Occipital lobe (tissue), 2 donors: Measurements from ENCODE around the gene C15orf40. TPM values are rescaled to one million over a fixed set of nuclear protein-coding genes. Genes with fewer than 3 reads are reported as not detected.
"Not testable (repeated sequence)": the region's sequence is repeated elsewhere in the genome, so short reads cannot be mapped to it uniquely, and the experiment has no call there.

Source experiments
- DNase-seq: peaks from one replicate; lab custom pipeline; 2025; lab: John Stamatoyannopoulos, UW
- total RNA-seq: library from RNA; depleted of rRNA; stranded (reverse); fragments of >200 nt; gene quantifications from one replicate; pipeline ENCODE4 v1.2.3, GENCODE V29; 2014

C15orf40 gene
- total RNA-seq, 1 donor from 2014 or later = 18.6 TPM

DNA sequence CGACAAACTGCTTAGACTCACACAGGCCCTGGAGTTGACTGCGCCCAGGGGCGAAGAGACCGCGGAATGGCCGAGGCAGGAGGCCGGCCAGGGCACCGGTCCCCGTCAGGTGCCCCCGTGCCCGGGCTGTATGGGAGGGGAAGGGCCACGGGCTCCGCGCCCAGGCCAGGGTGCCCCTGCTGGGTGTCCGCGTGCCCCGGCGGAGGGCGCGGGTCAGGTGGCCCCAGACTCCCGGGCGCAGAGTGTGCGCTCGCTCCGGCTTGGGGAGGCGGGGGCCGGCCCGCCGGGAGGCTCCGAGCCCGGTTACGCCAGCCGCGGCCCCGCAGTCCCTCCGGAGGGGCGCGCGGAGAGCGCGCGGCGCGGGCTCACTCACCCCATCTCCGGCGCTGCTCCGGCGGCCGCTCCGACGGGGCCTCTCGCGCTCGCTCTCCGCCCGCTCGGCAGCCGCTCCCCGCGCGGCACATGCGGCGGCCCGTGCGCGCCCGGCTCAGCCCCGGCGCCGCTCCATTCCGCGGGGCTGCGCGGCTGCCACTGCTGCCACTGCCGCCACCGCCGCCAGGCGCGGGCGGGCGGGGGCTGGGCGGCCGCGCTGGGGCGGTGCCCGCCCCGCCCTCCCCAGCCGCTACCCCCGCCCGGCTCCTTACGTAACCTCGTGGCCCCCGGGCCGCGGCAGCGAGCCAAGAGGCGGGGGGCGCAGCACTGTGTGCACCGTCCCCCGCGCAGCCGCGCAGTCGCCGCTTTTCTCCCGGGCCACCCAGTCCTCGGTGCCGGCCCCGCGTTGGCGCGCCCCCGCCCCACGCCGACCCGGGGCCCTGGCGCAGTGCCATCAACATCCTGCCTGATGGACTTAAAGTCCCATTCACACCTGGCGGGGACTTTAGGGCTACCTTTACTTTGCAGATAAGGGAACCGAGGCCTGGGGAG lies 59.0 kb downstream of the C15orf40 start, which contains the start of gene HOMER2:
Gene HOMER2 (minus strand): TSS at position 563 of the 924 bp plus-strand sequence. CDS start 185 bp downstream, at position 378.
- no peak for DNase-seq

- DNase-seq = no peak
Observed at GRCh38 chr15:82951472-82952157, 59.8 kb downstream of the C15orf40 start.

DNA sequence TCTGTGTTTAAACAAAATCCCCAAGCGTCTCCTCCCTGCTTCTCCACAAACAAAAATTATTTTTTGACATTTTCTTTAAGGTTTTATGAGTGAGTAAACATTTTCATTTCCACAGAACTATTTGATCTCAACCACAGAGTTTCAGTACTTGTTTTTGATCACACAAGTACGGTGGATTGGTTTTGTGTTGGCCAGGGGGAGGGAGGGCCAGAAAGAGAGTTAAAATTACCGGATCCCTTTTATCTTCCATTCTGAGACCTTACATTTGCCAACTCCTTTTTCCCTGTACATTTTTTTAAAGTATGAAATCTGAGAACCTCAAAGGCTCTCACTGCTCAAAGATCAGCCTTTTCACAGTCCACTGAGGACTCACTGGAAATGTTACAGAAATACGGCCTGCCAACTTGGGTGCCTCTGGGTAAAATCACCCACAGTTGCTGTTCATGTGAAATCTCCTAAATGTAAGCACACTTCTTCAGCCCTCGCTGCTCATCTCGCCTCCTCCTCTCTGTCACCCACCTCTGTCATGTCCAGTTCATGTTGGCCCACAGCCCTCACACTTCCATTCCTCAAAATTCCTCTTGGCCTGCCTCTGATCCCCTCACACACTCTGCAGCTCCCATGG lies 60.6 kb downstream of the C15orf40 start:
- no peak for DNase-seq

DNA sequence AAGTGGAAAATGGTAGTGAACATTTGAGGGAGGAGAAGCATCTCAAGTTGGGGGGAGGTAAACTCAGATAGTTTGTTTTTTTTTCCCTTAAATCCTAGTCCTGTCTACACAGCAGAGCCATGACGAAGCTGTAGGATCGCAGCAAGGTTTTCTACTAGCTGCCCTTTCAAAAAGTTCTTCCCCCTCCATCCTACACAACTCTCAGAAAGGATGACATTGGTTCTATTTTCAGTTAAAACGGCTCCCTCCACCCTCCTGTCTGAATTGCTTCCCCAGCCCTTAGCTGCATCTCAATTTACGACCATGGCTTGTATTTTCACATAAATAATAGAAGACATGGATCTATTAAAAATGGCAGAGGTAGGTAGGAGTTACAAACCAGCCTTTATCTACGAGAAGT lies 61.1 kb downstream of the C15orf40 start:
- no peak for DNase-seq

DNA sequence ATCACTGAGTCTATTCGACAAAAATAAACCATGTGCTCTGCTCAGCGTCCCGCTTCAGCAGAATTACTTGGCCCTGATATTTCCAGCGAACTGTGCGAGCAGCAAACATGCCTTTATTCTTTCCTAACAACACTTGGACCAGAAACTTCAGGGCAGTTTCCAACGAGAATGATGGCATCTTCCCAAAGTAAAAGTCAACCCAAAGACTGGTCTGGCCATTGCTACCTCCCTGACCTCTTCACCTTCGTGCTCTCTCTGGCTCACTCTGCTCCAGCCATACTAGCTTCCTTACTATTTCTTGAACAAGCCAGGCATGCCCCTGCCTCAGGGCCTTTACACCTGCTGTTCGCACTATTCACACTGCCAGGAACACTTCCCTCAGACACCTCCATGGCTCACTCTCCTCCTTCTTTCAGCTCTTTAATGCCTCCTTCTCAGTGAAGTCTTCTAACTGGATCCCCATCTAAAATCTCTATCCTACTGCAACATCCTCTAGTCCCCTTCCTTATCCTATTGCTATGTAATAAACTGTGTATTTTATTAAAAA lies 65.2 kb downstream of the C15orf40 start:
- no peak for DNase-seq

DNA sequence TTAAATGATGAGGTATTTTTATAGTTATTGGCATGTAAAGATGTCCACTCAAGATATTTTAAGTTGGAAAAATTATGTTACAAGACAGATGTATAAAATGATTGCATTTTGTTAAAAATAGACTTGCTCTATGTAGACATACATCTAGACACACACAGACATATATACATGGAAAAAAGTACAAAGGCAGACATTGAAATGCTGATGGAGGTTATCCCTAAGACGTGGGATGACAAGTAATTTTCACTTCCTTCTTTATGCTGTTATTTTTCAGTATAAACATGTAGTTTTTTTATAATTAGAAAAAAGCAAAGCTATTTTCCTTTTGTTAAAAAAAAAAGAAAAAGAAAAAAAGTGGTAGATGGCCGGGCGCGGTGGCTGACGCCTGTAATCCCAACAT lies 66.1 kb downstream of the C15orf40 start:
- no peak for DNase-seq

- DNase-seq = no peak
Observed at GRCh38 chr15:82944821-82945220, 66.6 kb downstream of the C15orf40 start.

DNA sequence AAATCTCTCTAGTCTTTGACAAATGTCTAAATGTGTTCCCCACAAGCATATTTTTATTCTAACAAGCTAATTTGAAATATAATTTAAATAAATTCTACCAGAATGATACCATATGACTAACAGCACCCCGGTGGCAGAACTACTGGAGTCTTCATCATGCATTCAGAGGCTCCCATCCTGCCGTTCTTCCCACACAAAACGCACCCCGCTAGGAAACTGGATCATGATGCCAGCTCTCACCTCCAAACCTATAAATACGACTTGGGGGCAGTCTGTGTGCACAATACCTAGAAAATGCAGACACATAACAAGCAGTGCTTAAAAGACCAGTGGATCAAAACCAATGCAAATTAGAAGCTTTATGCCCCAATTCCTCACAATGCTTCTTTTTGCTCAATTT lies 67.4 kb downstream of the C15orf40 start:
- DNase-seq = no peak

DNA sequence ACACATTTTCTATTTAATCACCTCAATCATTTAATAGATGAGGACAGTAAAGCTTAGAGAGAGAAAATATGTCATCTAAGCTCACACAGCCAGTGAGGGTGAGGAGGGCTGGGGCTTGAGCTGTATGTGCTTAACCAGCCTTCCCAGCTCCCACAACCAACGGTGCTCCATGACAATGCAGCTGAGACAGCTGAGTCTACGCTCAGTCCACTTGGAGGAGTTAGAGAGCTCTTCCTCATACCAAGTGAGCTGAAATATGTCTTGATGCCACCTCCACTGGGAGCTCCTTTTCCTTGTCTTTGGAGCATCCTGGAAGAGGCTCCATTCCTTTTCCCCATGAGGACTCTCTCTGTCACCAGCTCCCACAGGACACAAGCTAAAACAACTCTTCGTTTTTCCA lies 68.3 kb downstream of the C15orf40 start:
- no peak for DNase-seq

DNA sequence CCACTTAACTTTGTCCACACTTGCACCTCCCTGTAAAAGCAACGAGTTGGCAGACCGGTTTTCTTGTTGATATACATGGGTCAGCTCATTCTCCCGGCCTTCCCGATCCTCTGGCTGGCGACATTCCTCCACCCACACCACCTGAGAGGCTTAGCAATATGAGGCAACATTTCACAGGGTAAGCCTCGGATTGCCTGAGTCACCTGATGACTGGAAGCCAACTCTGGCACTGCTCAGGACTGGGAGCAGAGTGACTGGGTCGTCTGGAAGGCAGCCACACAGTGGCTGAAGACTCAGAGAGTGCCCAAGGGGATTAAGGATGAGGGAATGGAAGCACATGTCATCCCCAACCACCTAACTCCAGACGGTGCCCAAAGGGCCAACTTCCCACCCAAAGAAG lies 68.7 kb downstream of the C15orf40 start:
- DNase-seq = no peak

GRCh38 chr15:82939678-82940077 lies 71.8 kb downstream of the C15orf40 start:
- DNase-seq = not testable (repeated sequence)

Other genes starting within 250 kb of the C15orf40 start
- gene FSD2, start 205.6 kb downstream of the C15orf40 start, total RNA-seq = 0.16 TPM
- gene WHAMM, start 202.0 kb downstream of the C15orf40 start, total RNA-seq = 4.5 TPM
- gene HOMER2, start 58.9 kb downstream of the C15orf40 start, total RNA-seq = 76.7 TPM
- 41.5 TPM for gene RAMAC, start 25.4 kb downstream of the C15orf40 start, total RNA-seq
- 150 TPM for gene BTBD1, start 55.6 kb upstream of the C15orf40 start, total RNA-seq
- 20.1 TPM for gene TM6SF1, start 96.0 kb upstream of the C15orf40 start, total RNA-seq
- 149 TPM for gene HDGFL3, start 196.2 kb upstream of the C15orf40 start, total RNA-seq